DMS 273 (cell line): ENCODE results near the gene WDR6.

Experiments used
- DNase-seq: peaks from one replicate; lab custom pipeline; 2025; ENCODE audit not compliant: unreplicated experiment; lab: John Stamatoyannopoulos, UW

The WDR6 gene, protein sequence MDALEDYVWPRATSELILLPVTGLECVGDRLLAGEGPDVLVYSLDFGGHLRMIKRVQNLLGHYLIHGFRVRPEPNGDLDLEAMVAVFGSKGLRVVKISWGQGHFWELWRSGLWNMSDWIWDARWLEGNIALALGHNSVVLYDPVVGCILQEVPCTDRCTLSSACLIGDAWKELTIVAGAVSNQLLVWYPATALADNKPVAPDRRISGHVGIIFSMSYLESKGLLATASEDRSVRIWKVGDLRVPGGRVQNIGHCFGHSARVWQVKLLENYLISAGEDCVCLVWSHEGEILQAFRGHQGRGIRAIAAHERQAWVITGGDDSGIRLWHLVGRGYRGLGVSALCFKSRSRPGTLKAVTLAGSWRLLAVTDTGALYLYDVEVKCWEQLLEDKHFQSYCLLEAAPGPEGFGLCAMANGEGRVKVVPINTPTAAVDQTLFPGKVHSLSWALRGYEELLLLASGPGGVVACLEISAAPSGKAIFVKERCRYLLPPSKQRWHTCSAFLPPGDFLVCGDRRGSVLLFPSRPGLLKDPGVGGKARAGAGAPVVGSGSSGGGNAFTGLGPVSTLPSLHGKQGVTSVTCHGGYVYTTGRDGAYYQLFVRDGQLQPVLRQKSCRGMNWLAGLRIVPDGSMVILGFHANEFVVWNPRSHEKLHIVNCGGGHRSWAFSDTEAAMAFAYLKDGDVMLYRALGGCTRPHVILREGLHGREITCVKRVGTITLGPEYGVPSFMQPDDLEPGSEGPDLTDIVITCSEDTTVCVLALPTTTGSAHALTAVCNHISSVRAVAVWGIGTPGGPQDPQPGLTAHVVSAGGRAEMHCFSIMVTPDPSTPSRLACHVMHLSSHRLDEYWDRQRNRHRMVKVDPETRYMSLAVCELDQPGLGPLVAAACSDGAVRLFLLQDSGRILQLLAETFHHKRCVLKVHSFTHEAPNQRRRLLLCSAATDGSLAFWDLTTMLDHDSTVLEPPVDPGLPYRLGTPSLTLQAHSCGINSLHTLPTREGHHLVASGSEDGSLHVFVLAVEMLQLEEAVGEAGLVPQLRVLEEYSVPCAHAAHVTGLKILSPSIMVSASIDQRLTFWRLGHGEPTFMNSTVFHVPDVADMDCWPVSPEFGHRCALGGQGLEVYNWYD

DNA sequence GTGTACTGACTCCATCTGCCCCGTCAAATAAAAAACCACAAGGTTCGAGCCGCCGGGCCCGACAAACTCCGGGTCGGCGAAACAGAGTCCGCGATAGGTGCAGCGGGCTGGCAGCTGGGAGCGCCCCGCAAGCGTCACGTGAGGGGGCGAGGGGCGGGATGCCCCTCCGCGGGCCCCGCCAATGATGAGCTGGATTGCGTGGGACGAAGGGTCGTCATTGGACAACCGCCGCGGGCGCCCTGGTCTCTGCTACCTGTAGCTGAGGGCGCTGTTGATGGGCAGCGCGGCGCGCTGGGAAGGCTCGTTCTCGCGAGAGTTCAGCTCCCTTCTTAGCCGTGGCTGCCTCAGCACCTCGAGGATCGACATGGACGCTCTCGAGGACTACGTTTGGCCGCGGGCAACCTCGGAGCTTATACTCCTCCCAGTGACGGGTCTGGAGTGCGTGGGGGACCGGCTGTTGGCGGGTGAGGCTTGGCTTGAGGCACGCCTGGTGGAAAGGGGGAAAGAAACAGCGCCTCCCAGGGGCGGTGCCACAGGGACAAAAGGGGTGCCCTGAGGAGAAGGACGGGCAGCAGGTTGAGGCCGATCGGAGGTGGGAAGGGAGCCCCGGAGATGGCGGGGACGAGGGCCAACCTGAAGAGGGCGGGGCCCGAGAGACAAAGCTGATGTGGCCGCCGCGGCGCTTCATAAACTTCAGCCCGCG lies at the start of gene WDR6:
Gene WDR6, plus strand, starts transcription at position 324 of the 703 bp plus-strand sequence. Its CDS starts 41 bp downstream, at position 365.
- DNase-seq, result peak; percentile 98

DNA sequence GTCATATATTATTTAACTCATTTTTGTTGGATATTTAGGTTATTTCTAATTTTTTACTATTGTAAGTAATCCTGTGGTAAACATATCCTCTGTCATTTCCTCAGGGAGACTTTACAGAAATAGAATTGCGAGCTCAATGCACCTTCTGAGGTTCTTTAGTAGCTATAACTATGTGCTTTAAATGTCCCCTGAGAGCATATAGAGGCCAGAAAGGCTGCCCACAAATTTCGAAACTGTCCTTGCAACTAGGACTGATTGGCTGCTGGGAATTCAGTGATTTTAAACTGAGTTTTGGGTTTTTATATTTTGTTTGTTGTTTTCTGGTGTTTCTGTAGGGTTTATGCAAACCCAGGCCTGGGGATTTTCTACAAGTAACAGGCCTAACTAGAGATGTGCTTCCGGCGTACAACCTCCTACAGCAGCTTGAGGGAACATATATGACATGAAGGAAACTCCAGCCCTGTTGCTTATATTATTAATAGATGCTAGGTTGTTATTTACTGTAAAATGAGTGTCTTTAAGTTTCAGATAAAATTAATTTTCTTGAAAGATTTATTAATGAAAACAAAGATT lies 46.3 kb upstream of the WDR6 start:
- DNase-seq, result no peak

DNA sequence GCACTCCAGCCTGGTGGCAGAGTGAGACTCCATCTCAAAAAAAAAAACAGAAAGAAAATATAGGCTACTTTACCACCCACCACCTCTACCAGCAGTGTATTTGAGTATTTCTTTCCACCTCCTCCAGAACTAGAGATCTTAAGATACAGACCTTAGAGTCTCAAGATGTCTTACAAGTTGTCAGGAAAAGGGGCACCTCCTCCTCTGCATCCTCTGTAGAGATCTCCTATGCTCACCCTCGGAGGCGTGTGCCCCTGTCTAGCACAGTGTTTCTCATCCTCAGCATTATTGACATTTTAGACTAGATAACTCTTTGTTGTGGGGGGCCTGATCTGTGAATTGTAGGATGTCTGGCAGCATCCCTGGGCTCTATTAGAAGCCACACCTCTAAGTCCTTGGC lies 44.9 kb upstream of the WDR6 start:
- no peak for DNase-seq

DNA sequence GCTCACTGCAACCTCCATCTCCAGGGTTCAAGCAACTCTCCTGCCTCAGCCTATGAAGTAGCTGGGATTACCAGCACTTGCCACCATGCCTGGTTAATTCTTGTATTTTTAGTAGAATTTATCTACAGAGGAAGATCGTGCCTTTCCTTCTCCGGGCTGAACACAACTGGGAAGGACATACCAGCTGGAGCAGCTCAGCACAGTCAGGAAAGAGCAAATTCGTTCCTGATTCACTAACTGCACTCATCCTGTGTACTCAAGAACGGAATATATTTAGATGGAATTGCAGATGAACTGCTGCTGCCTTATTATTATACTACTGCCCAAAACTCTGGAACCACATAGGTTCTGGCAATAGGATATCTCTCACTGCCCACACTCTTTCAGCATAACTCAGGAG lies 44.3 kb upstream of the WDR6 start:
- no peak for DNase-seq

DNA sequence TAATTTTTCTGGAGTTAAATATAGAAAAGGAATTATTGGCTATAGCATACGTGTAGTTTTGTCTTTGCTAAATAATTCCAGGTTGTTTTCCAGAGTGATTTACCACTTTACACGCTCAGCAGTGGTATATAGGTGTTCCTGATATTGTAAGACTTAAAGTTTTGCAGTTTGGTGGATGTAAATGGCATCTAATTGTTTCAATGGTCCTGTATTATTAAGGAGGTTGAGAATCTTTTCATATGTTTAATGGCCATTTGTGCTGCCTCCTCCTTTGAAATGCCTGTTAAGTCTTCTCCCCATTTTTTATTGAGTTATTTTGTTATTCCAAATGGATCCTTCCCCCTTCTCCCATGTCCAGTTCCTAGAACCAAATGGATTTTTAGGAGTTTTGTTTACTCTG lies 43.6 kb upstream of the WDR6 start:
- no peak for DNase-seq

DNA sequence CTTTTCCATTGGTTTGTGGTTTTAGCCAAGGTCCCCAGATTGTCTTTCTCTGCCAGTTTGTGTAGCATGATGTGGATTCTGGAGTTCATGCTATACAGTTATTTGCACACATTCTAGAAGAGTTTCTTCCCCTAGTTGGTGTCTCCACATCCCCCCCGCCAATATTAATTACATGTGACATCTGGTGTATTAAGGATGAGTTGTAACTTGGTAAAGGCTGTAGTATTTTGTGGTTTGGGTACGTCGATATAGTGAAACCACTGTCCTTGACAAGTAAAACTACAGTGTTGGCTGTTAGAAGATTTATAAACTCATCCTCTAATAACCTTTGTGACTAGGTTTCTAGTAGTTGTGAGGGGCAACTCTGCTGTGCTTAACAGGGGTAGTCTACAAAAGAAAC lies 40.8 kb upstream of the WDR6 start:
- DNase-seq, result peak; percentile 57

DNA sequence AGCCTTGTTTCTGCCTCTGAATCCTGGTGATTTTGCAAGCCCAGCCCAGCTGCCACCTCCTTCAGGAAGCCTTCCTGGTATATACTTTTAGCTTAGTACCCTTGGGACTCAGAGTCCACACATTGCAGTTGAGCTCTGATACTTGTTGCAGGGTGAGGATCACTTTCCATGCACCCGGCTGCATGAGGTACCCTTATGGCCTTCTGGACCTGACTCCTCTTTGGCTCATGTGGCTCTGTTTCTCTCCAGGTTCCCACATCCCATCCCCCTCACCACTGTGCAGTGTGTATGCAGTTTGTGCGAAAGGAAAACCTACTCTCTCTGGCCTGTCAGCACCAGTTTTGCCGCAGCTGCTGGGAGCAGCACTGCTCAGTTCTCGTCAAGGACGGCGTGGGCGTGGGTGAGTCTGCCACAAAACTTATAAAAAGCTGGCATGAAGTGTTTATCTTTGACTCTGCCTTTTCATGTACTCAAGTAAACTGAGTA lies 40.3 kb upstream of the WDR6 start:
- DNase-seq, result no peak

DNA sequence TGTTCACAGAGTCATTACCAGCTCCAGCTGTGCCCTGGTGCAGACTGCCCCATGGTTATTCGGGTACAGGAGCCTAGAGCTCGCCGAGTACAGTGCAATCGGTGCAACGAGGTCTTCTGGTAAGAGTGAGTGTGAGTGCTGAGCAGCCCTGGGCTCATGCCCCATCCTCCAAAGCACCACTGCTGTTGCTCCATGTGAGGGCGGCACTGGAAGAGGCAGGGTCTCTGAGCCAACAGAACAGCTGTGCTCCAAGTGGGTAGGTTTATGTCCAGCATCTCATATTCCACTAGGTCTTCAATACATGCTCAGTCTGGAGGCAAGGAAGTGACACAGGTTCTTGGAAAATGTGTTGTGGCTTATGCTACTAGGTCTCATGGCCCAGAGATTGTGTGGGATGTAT lies 36.6 kb upstream of the WDR6 start:
- DNase-seq, result no peak

DNA sequence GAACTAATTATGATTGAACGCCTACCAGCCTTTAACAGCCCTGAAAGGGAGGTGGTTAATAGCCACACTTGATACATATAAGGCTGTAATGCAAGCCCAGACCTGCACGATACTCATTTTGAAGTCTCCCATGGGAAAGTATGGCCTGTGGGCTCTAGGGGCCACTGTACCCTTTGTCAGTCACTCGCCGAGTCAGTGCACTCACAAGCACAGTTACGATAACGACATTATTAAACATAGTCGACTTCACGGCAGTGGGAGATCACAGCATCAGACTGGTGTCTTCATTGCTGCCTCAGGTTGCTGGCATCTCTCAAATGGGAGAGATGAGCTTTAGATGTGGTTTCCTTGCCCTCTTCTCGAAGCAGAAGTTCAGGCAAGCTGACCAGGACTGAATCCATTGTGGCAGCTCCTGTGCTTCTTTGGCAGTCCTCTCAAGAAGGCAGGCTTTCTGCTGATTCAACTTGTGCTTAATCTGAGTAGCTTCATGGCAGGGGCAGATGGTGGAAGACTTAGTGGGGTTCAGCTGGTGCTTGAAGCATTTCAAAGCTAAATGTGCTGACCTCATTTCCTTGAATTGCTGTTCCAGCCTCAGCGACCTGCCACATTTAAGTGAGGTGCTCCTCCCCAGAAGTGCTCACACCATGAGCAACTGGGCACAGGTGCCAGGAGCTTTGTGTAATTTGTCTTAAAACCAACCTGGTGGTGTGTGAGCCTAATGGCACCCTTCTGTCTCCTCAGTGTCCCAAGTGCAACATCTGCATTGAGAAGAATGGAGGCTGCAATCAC lies 32.9 kb upstream of the WDR6 start:
- no peak for DNase-seq

DNA sequence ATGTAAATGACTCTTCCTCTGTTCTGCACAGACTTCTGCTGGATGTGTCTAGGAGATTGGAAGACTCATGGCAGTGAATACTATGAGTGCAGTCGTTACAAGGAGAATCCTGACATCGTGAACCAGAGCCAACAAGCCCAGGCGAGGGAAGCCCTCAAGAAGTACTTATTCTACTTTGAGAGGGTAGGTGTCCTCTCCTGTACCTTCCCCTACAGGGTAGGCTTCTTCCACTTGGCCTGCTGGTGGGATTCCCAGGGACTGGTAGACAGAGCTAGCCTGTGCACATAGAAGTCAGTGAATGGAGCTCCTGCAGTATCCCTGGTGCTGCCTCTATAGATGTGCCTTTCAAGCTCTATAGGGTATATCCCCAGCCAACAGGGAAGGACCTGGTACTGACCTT lies 27.7 kb upstream of the WDR6 start:
- DNase-seq, result no peak

DNA sequence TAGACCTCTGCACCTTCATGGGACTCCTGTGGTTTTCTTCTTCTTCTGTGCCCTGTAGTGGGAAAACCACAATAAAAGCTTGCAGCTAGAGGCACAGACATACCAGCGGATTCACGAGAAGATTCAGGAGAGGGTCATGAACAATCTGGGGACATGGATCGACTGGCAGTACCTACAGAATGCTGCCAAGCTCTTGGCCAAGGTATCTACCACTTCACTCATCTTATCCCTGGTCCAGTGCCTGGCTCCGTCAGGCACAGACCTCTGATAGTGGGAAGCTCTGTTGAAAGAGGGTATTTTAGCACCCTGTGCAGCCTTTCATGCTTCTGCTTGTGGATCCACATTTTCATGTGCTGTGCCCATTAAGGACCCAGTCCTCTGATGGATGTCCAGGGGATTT lies 26.9 kb upstream of the WDR6 start:
- no peak for DNase-seq

DNA sequence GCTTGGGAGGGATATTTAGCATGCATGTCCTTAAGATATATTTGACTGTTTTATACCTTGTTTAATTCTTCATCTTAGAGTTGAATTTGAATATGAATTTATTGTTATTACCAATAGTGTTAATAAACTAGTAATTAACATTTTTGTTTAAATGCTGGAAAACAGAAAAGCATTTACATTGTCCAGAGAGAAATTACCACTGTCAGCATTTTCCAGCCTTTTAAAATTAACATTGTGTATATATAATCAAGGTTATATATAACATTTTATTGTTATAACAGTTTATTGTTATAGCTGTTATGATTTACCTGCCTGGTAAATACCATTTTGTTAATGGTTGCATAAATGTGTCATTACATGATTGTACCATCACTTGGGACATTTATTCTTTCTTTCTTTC lies 25.2 kb upstream of the WDR6 start:
- no peak for DNase-seq

DNA sequence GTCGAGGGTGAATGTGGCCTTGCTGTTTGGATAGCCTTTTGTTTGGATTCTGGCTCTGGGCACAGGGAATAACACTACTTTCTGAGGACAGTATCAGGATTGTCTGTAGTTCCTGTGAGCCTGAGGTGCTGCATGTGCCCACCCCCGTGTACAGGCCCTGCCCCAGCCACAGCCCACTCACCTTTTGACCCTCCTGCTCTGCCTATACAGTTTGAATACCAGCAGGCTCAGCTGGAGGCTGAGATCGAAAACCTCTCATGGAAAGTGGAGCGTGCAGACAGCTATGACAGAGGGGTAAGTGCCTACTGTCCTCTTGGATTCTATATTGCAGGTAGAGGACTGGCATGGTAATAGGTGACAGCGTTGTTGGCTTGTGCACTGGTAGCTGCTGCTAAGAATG lies 24.5 kb upstream of the WDR6 start:
- DNase-seq, result no peak

DNA sequence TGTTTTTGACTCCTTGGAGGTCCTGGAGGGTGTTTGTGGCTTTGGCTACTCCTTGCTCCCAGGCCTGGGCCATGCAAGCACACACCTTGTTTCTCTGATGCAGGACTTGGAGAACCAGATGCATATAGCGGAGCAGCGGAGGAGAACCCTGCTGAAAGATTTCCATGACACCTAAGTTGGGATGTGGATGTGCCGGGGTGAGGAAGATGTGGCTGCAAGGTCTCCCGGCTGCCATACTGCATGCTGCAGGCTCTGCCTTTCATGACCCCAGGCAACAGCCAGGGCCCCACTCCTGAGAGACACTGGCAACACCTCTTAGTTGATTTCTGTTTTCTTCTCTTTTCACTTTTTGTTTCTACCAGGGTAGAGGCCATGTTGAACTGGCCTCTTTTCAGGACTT lies 24.1 kb upstream of the WDR6 start:
- no peak for DNase-seq

DNA sequence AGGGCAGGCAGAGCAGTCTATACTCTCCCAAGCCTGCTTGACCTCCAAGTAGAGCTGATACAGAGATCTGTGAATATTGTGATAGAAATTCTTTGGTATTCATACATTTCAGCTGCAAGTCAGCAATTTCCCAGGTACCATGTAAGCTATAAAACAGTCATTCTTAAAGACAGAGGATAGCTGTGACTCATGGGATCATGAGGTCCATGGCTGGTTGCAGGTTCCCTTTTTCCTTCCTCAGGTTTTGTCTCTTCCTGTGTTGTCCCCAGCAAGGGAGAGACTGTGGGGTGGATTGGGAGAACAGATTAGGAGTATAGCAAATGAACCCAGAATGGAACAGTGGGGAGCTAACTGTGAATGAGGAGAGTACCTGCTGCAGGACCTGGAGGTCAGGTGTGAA lies 22.5 kb upstream of the WDR6 start:
- DNase-seq, result no peak

DNA sequence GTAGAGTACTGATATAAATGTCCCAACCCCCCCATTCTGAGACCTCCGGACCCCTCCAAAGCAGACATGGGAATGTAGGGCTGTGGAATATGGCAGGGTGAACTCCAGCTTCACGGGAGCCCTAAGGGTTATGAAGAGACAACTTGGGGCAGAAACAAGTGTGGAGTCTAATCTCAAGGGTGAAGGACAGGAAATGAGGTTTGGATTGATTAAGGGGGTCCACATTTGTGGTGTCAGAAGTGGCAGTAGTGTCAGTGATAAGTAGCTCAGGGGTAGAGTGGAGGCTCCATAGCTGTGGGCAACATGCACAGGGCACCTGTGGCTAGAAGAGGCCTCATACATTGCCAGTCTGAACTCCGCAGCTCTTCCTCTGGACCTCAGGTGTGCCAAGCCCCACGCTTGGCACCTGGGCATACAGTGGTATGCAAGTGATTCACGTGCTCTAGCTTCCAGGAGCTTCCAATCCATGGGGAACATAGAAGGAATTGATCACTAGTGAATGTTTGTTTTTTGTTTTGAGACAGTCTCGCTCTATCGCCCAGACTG lies 21.3 kb upstream of the WDR6 start:
- no peak for DNase-seq

DNA sequence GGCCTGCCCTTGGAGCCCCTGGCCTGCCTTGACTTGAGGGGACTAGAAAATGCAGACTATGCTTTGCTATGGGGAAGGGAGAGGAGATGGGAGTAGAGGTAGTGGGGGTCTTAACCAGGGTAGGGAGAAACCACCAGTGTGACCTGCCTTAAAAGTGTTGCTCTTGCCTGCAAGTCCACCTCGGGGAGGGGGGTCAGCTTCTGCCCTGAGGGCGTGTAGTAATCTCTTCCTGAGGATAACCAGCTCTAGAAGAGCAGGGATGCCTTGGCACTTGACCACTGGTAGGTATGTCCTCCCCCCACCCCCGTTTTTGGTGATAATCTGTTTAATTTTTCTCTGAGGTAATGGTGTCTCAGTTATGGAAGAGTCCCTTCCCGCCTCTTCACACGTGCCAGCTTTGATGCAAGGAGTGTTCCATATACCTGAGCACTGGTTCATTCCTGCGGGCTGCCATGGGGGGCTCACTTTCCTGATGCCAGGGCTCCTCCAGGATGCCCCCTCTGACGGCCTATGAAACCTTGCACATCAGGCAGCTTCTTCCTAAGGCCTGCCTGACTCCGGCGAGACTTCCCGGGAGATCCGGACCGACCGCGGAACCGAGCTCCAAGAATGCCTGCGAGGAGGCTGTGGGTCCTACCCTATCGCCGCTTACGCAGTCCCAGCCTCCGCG lies 17.9 kb upstream of the WDR6 start:
- no peak for DNase-seq

DNA sequence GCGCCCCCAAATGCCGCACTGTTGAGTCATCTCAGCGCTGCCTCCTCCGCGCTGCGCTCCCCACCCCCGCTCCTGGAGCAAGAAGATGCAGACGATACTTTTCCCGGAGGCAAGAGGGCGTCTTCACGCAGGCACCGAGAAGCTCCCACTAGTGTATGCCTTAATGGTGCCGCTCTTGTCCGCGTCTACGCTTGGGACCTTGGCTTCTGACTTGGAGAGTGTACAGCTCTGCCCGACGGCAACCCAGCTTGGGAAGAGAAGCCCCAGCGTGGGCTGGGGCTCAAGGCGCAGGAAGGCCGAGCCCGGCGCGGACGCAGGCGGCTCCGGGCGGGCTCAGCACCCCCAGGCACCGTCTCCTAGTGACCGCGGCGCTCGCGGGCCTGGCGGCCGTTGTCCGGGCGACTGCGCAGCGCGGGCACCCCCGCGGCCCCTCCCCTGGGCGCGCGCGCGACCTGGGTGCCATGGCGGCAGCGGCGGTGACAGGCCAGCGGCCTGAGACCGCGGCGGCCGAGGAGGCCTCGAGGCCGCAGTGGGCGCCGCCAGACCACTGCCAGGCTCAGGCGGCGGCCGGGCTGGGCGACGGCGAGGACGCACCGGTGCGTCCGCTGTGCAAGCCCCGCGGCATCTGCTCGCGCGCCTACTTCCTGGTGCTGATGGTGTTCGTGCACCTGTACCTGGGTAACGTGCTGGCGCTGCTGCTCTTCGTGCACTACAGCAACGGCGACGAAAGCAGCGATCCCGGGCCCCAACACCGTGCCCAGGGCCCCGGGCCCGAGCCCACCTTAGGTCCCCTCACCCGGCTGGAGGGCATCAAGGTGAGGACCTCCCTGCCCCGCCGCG lies 17.2 kb upstream of the WDR6 start, which contains the start of gene P4HTM:
Gene P4HTM, plus strand, starts transcription at position 446 of the 840 bp plus-strand sequence. Its CDS starts 16 bp downstream, at position 462.
- peak; percentile 80 for DNase-seq
